PFSK-1 (cell line): ENCODE data around the gene KLF9.

ENCODE experiments used
- REST ChIP-seq, 2 experiments: IDR thresholded peaks; 2 replicates each; pipeline versions ENCODE4 v1.6.1 to v1.8.0; 2011 to 2012; ENCODE audit warnings: low read depth in 2 of 2, low read length in 2 of 2, control low read depth in 1 of 2, inconsistent platforms in 1 of 2, mild to moderate bottlenecking in 1 of 2, moderate library complexity in 1 of 2; ENCODE audit not compliant: insufficient read depth in 1 of 2
- TAF1 ChIP-seq: IDR thresholded peaks from 2 replicates; pipeline ENCODE4 v1.6.1; 2012; ENCODE audit warnings: low read length, control low read depth, borderline replicate concordance; ENCODE audit not compliant: insufficient read depth

- no peak for TF ChIP-seq REST (IDR thresholded peaks at IDR 0.05; ENCODE audit: insufficient read depth in 1 of 2, low read depth in 2 of 2, low read length in 2 of 2)
- TF ChIP-seq TAF1: no peak
Measured at GRCh38 chr9:70352356-70352755, 62.1 kb downstream of the KLF9 start.
